Measurements from ENCODE around the gene OPCML.

GRCh38 chr11:133386262-133386661 lies 146.0 kb downstream of the OPCML start:
- TF ChIP-seq EZH2 (optimal IDR thresholded peaks at IDR 0.05; ENCODE audit: low read depth, low read length): no peak
- no peak for TF ChIP-seq CTCF (IDR thresholded peaks at IDR 0.05; ENCODE audit: low read length)
